Endothelial cell (in vitro differentiated cells): Measurements from ENCODE around the gene NEGR1. TPM values are rescaled to one million over a fixed set of nuclear protein-coding genes. Genes with fewer than 3 reads are reported as not detected.

ENCODE experiments used
- DNase-seq: peaks from one replicate; pipeline ENCODE4 v3.0.0; 2021; ENCODE audit warnings: low spot score
- H3K27ac Mint-ChIP-seq: one replicate; pipeline ENCODE4 v1.8.0; 2021; ENCODE audit warnings: mixed read lengths, inconsistent platforms; ENCODE audit not compliant: unreplicated experiment
- H3K27me3 Mint-ChIP-seq: one replicate; pipeline ENCODE4 v1.8.0; 2021; ENCODE audit warnings: mild to moderate bottlenecking, moderate library complexity, mixed read lengths, inconsistent platforms; ENCODE audit not compliant: unreplicated experiment
- H3K36me3 Mint-ChIP-seq: one replicate; pipeline ENCODE4 v1.8.0; 2021; ENCODE audit warnings: mild to moderate bottlenecking, low read depth, mixed read lengths, inconsistent platforms; ENCODE audit not compliant: unreplicated experiment
- H3K4me1 Mint-ChIP-seq: one replicate; pipeline ENCODE4 v1.8.0; 2021; ENCODE audit warnings: mild to moderate bottlenecking, mixed read lengths, inconsistent platforms; ENCODE audit not compliant: unreplicated experiment
- H3K4me3 Mint-ChIP-seq: one replicate; pipeline ENCODE4 v1.8.0; 2021; ENCODE audit warnings: mild to moderate bottlenecking, mixed read lengths, inconsistent platforms; ENCODE audit not compliant: unreplicated experiment
- H3K9me3 Mint-ChIP-seq: one replicate; pipeline ENCODE4 v1.8.0; 2021; ENCODE audit warnings: mixed read lengths, inconsistent platforms; ENCODE audit not compliant: unreplicated experiment
- total RNA-seq: library from RNA; stranded (reverse); fragmentation: NEBNext Ultra II Directional; extraction: Animal tissue kit (Norgen Biotek cat#: 25700); gene quantifications from one replicate; pipeline ENCODE4 v1.2.1, GENCODE V29; 2021; ENCODE audit not compliant: unreplicated experiment
- TF ChIP-seq, protein P1 (sequence below): fragments of 200-600 bp; sonication (generic); IDR thresholded peaks from one replicate; pipeline ENCODE4 v1.5.0; 2021; ENCODE audit warnings: antibody characterized with exemption; ENCODE audit not compliant: unreplicated experiment

Gene NEGR1
- total RNA-seq, 1 donor from 2014 or later, result 2.9 TPM

DNA sequence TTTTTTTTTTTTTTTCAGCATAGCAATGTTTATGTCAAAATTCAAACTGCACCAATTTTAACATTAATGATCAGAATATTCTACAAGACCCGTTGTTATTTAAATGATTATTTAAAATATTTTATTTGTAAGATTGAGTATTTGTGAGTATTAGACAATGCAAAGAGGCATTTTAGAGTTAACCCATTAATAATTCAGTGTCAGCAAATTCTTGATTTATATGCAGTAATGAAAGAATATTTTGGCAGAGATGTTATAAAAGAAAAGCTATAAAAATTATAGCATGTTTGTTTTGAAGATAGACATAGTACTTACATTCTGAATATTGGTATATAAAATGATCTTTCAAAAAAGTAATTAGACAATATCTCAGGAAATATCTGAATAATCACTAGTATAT, 932.0 kb downstream of the NEGR1 start:
- no peak for DNase-seq
- Mint-ChIP-seq H3K9me3 (no peaks in the 10 kb centered on the region), H3K4me3 (no peak overlapping the region), H3K27ac (no peak overlapping the region), H3K27me3 (no peaks in the 10 kb centered on the region), H3K36me3 (no peaks in the 10 kb centered on the region), H3K4me1 (peaks cover 2% of the 10 kb centered on the region)
- TF ChIP-seq, protein P1, sequence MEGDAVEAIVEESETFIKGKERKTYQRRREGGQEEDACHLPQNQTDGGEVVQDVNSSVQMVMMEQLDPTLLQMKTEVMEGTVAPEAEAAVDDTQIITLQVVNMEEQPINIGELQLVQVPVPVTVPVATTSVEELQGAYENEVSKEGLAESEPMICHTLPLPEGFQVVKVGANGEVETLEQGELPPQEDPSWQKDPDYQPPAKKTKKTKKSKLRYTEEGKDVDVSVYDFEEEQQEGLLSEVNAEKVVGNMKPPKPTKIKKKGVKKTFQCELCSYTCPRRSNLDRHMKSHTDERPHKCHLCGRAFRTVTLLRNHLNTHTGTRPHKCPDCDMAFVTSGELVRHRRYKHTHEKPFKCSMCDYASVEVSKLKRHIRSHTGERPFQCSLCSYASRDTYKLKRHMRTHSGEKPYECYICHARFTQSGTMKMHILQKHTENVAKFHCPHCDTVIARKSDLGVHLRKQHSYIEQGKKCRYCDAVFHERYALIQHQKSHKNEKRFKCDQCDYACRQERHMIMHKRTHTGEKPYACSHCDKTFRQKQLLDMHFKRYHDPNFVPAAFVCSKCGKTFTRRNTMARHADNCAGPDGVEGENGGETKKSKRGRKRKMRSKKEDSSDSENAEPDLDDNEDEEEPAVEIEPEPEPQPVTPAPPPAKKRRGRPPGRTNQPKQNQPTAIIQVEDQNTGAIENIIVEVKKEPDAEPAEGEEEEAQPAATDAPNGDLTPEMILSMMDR, result no peak
